Fibroblast of skin of right biceps (primary cell): ENCODE data around the gene MATCAP1.

Experiments used
- DNase-seq: peaks from one replicate; pipeline ENCODE4 v3.0.0-alpha.2; 2013

Gene MATCAP1

GRCh38 chr16:67155295-67156142 lies 28.2 kb downstream of the MATCAP1 start:
- peak; percentile 66 for DNase-seq

GRCh38 chr16:67154578-67155294 lies 29.0 kb downstream of the MATCAP1 start:
- DNase-seq, result no peak

GRCh38 chr16:67151431-67152097 lies 32.2 kb downstream of the MATCAP1 start:
- DNase-seq, result no peak

- DNase-seq, result peak; percentile 80
These were observed 32.8 kb downstream of the MATCAP1 start, which contains the start of gene B3GNT9 for GRCh38 chr16:67150833-67151396. Gene B3GNT9, minus strand, starts transcription at chr16:67150998. Its CDS starts 513 bp downstream, at chr16:67150485.

GRCh38 chr16:67150047-67150832 lies 33.5 kb downstream of the MATCAP1 start:
- DNase-seq, result peak; percentile 80

- DNase-seq, result no peak
These were observed 34.3 kb downstream of the MATCAP1 start for GRCh38 chr16:67149276-67150046.

- no peak for DNase-seq
These were observed 35.0 kb downstream of the MATCAP1 start for GRCh38 chr16:67148656-67149275.

- no peak for DNase-seq
These were observed 35.5 kb downstream of the MATCAP1 start for GRCh38 chr16:67148221-67148620.

- no peak for DNase-seq
These were observed 36.2 kb downstream of the MATCAP1 start for GRCh38 chr16:67147437-67148140.

- DNase-seq, result no peak
These were observed 37.0 kb downstream of the MATCAP1 start for GRCh38 chr16:67146523-67147357.

GRCh38 chr16:67145746-67146145 lies 38.0 kb downstream of the MATCAP1 start:
- DNase-seq, result no peak

GRCh38 chr16:67144943-67145342 lies 38.8 kb downstream of the MATCAP1 start:
- DNase-seq, result no peak

- no peak for DNase-seq
These were observed 41.4 kb downstream of the MATCAP1 start for GRCh38 chr16:67142342-67142741.

GRCh38 chr16:67141391-67141790 lies 42.4 kb downstream of the MATCAP1 start:
- DNase-seq, result no peak

GRCh38 chr16:67137605-67138004 lies 46.2 kb downstream of the MATCAP1 start:
- DNase-seq, result no peak

- no peak for DNase-seq
These were observed 54.3 kb downstream of the MATCAP1 start for GRCh38 chr16:67129422-67129821.

- no peak for DNase-seq
These were observed 54.9 kb downstream of the MATCAP1 start for GRCh38 chr16:67128887-67129286.

GRCh38 chr16:67128417-67128816 lies 55.3 kb downstream of the MATCAP1 start:
- DNase-seq, result no peak
